Keratinocyte (primary cell): ENCODE results near the gene STX3. TPM values are rescaled to one million over a fixed set of nuclear protein-coding genes. Genes with fewer than 3 reads are reported as not detected.
A peak's percentile ranks its signal among the peaks of the same experiment; 100 is the strongest.

Experiments
- DNase-seq: peaks from one replicate; pipeline ENCODE4 v3.0.0-alpha.2; 2011; ENCODE audit warnings: low read depth, missing footprints, low spot score
- FAIRE-seq: peaks from 2 replicates; lab custom pipeline; 2011; peaks lifted over from hg19 to GRCh38; lab: Jason Lieb, UNC
- H2AFZ ChIP-seq: 2 replicates; pipeline ENCODE4 v1.6.0; 2012; ENCODE audit warnings: low read length, control low read depth, inconsistent platforms; ENCODE audit not compliant: control insufficient read depth
- H3K27ac ChIP-seq: 2 replicates; pipeline ENCODE4 v1.5.1; 2011; ENCODE audit warnings: low read length; ENCODE audit not compliant: control insufficient read depth, insufficient read depth
- H3K27me3 ChIP-seq: 3 replicates; pipeline ENCODE4 v1.6.0; 2011; ENCODE audit warnings: low read length; ENCODE audit not compliant: control insufficient read depth, insufficient read depth; ENCODE audit errors: extremely low read depth
- H3K36me3 ChIP-seq, 2 experiments: 2 replicates in 1 of 2; 3 replicates in 1 of 2; pipeline ENCODE4 v1.5.1; 2011; ENCODE audit warnings: low read length in 2 of 2, mild to moderate bottlenecking in 1 of 2; ENCODE audit not compliant: control insufficient read depth in 2 of 2, insufficient read depth in 2 of 2; ENCODE audit errors: extremely low read depth in 1 of 2
- H3K4me1 ChIP-seq: 3 replicates; pipeline ENCODE4 v1.5.1; 2011; ENCODE audit warnings: low read length; ENCODE audit not compliant: control insufficient read depth, insufficient read depth; ENCODE audit errors: extremely low read depth
- H3K4me2 ChIP-seq: 3 replicates; pipeline ENCODE4 v1.6.0; 2011; ENCODE audit warnings: low read depth, low read length; ENCODE audit not compliant: control insufficient read depth, insufficient read depth; ENCODE audit errors: extremely low read depth
- H3K4me3 ChIP-seq, 3 experiments: fragments of 200-600 bp in 1 of 3; sonication (generic) in 1 of 3; 2 replicates in 2 of 3; 3 replicates in 1 of 3; pipeline ENCODE4 v1.5.1; 2011 to 2016; ENCODE audit warnings: low read length in 3 of 3, mild to moderate bottlenecking in 3 of 3, control low read depth in 2 of 3, inconsistent platforms in 1 of 3, low read depth in 1 of 3, mixed read lengths in 1 of 3, mixed run types in 1 of 3, moderate library complexity in 1 of 3; ENCODE audit not compliant: control insufficient read depth in 2 of 3, insufficient read depth in 2 of 3; ENCODE audit errors: extremely low read depth in 1 of 3
- H3K79me2 ChIP-seq: 2 replicates; pipeline ENCODE4 v1.6.0; 2012; ENCODE audit warnings: low read length; ENCODE audit not compliant: control insufficient read depth, insufficient read depth
- H3K9ac ChIP-seq: 3 replicates; pipeline ENCODE4 v1.6.0; 2011; ENCODE audit warnings: low read length; ENCODE audit not compliant: control insufficient read depth, insufficient read depth; ENCODE audit errors: extremely low read depth
- H3K9me1 ChIP-seq: 3 replicates; pipeline ENCODE4 v1.6.0; 2011; ENCODE audit warnings: low read length; ENCODE audit not compliant: control insufficient read depth, insufficient read depth; ENCODE audit errors: extremely low read depth
- H3K9me3 ChIP-seq: 2 replicates; pipeline ENCODE4 v1.5.1; 2012; ENCODE audit warnings: low read depth, low read length; ENCODE audit not compliant: control insufficient read depth
- H4K20me1 ChIP-seq: 3 replicates; pipeline ENCODE4 v1.6.0; 2011; ENCODE audit warnings: low read length; ENCODE audit not compliant: control insufficient read depth, insufficient read depth; ENCODE audit errors: extremely low read depth
- EZH2 ChIP-seq: IDR thresholded peaks from one replicate; pipeline ENCODE4 v1.6.1; 2012; ENCODE audit warnings: inconsistent platforms, mild to moderate bottlenecking, low read length, moderate library complexity
- dilution Hi-C: fragments of 300-500 bp; cut with MboI; formaldehyde crosslinking; loops from one replicate; pipeline ENCODE4 v1.7.0; 2020; ENCODE audit warnings: low sequenced_read_pairs; ENCODE audit not compliant: extremely low pct_ligation_motif_present
- polyA plus RNA-seq, 5 experiments: library from polyadenylated mRNA; depleted of rRNA in 3 of 5; stranded (reverse) in 3 of 5; stranded (forward) in 1 of 5; unstranded in 1 of 5; fragments of >200 nt; gene quantifications; 1 replicate in 1 of 5; 2 replicates in 3 of 5; 3 replicates in 1 of 5; pipeline versions ENCODE4 v1.2.1 to v1.2.3, GENCODE V29; 2011 to 2012; ENCODE audit warnings: missing spikeins in 2 of 5, low read depth in 1 of 5, low replicate concordance in 1 of 5
- TF ChIP-seq, protein P1 (sequence below), 3 experiments: IDR thresholded peaks in 1 of 3; conservative IDR thresholded peaks in 1 of 3; optimal IDR thresholded peaks in 1 of 3; 2 replicates in 2 of 3; 3 replicates in 1 of 3; pipeline versions ENCODE3 to v1.5.1; 2011; ENCODE audit warnings: low read length in 3 of 3, mild to moderate bottlenecking in 3 of 3, moderate library complexity in 2 of 3, control low read depth in 1 of 3, inconsistent platforms in 1 of 3; ENCODE audit not compliant: insufficient read depth in 2 of 3; ENCODE audit errors: extremely low read depth in 1 of 3

Gene STX3
- polyA plus RNA-seq, 1 donor (not counting 4 experiments of a cell fraction or from before 2014, with no cell fraction given): 48.0 TPM

DNA sequence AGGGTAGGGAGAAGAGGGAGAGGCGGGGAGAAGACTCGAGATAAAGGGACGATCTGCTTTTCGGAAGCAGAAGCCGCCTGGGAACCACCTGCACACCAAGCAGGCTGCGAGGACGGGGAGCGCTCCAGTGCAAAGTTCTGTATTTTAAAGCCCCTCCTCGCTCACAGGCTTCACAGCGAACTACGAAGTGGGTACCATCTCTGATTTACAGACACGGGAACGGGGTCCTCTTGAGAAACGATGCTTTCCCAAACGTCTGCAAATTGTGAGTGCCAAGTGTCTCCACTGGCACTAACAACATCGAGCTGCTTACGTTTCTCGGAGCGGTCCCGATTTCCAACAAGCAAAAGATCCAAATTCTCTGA lies 700 bp upstream of the STX3 start:
- H3K27ac ChIP-seq: peak overlapping the region; percentile 95

DNA sequence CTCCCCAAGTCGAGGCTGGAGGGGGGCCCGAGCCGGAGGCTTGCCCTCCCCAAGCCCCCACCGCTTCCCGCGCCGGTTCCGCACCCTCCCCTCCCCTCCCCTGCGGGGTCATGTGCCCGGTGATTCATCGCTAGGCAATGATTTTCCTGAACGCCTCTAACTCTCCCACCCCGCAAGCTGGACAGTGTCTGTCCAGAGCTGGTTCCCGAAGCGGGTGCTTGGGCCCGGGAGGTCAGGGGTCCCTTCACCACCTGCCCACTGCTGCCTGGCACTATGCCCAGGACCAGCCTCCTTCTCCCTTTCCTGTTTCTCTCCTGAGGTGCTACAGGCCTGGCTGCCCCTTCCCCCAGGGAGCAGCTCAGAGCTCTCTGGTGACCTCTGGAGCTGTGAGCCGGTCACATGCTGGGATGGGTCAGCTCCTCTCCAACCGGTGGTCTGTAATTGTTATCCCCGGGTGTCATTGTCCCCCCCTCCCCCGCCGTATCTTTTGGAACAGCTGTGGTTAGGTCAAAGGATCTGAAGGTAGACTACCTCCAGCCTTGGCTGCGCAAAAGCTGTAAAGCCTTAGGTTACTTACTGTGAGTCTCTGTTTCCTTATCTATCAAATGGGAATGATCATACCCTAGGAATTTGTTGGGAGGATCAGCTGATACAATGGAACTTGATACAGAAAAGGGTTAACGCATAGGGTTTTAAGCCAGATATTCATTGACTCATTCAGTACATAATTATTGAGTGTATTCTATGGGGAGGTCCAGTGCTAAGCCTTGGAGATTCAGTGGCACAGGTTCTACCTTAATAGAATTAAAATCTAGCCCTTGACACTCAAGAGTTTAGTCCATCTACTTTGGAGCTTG lies 753 bp downstream of the STX3 start:
- Histone ChIP-seq H4K20me1 (peaks cover 17% of the 10 kb centered on the region), H3K9me3 (no peaks in the 10 kb centered on the region), H3K4me3 (peak overlapping the region; percentile 87 to 97 (median 96)), H3K36me3 (peaks cover 5 to 11% of the 10 kb centered on the region in 2 experiments), H2AFZ (peak overlapping the region; percentile 42), H3K9ac (peak overlapping the region; percentile 96), H3K4me2 (peak overlapping the region; percentile 99), H3K9me1 (peaks cover 15% of the 10 kb centered on the region), H3K27ac (peak overlapping the region; percentile 95), H3K79me2 (peaks cover 53% of the 10 kb centered on the region), H3K4me1 (peaks cover 21% of the 10 kb centered on the region), H3K27me3 (no peaks in the 10 kb centered on the region)
- DNase-seq: no peak
- TF ChIP-seq EZH2: no peak
- TF ChIP-seq, protein P1, sequence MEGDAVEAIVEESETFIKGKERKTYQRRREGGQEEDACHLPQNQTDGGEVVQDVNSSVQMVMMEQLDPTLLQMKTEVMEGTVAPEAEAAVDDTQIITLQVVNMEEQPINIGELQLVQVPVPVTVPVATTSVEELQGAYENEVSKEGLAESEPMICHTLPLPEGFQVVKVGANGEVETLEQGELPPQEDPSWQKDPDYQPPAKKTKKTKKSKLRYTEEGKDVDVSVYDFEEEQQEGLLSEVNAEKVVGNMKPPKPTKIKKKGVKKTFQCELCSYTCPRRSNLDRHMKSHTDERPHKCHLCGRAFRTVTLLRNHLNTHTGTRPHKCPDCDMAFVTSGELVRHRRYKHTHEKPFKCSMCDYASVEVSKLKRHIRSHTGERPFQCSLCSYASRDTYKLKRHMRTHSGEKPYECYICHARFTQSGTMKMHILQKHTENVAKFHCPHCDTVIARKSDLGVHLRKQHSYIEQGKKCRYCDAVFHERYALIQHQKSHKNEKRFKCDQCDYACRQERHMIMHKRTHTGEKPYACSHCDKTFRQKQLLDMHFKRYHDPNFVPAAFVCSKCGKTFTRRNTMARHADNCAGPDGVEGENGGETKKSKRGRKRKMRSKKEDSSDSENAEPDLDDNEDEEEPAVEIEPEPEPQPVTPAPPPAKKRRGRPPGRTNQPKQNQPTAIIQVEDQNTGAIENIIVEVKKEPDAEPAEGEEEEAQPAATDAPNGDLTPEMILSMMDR (optimal IDR thresholded peaks at IDR 0.05 in 1 of 3, IDR thresholded peaks at IDR 0.05 in 1 of 3, conservative IDR thresholded peaks at IDR 0.05 in 1 of 3; ENCODE audit: extremely low read depth in 1 of 3, insufficient read depth in 2 of 3, low read length in 3 of 3): peak in 1 of 3 experiments; percentile 3
- dilution Hi-C loops: no loop called here
- FAIRE-seq: no peak

More for the DNA sequence above, 700 bp upstream of the STX3 start:
- dilution Hi-C loops: no loop called here
- H3K9ac ChIP-seq: peak overlapping the region; percentile 96
- no peaks in the 10 kb centered on the region for H3K27me3 ChIP-seq
- peaks cover 15% of the 10 kb centered on the region for H3K9me1 ChIP-seq
- no peaks in the 10 kb centered on the region for H3K9me3 ChIP-seq
- H3K4me1 ChIP-seq: peaks cover 21% of the 10 kb centered on the region
- no peak for DNase-seq
- H3K79me2 ChIP-seq: peaks cover 39% of the 10 kb centered on the region
- TF ChIP-seq EZH2: no peak
- TF ChIP-seq, protein P1 (optimal IDR thresholded peaks at IDR 0.05 in 1 of 3, IDR thresholded peaks at IDR 0.05 in 1 of 3, conservative IDR thresholded peaks at IDR 0.05 in 1 of 3; ENCODE audit: extremely low read depth in 1 of 3, insufficient read depth in 2 of 3, low read length in 3 of 3): no peak
- H3K36me3 ChIP-seq: peaks cover 3 to 11% of the 10 kb centered on the region in 2 experiments
- H3K4me3 ChIP-seq: peak overlapping the region; percentile 87 to 97 (median 96)
- peak overlapping the region; percentile 89 for H3K4me2 ChIP-seq
- H4K20me1 ChIP-seq: peaks cover 17% of the 10 kb centered on the region
- FAIRE-seq: no peak
- peak overlapping the region; percentile 92 for H2AFZ ChIP-seq
